H54 (cell line): ENCODE measurements around the gene SPEF1.

Experiments
- DNase-seq: peaks from one replicate; pipeline ENCODE4 v3.0.0; 2011; ENCODE audit warnings: low spot score, mixed read lengths; ENCODE audit not compliant: insufficient read length
- FAIRE-seq: peaks from 3 replicates; lab custom pipeline; 2011; peaks lifted over from hg19 to GRCh38; lab: Jason Lieb, UNC
- POLR2A ChIP-seq: IDR thresholded peaks from 2 replicates; pipeline ENCODE4 v1.6.1; 2011; ENCODE audit warnings: low read depth, mild to moderate bottlenecking, low read length

Gene SPEF1

GRCh38 chr20:3775457-3776108 lies 5.7 kb downstream of the SPEF1 start:
- no peak for TF ChIP-seq POLR2A
- FAIRE-seq (no peak), DNase-seq (no peak)

- DNase-seq (no peak), FAIRE-seq (no peak)
- no peak for TF ChIP-seq POLR2A
Observed at GRCh38 chr20:3771552-3772058, 9.6 kb downstream of the SPEF1 start.

DNA sequence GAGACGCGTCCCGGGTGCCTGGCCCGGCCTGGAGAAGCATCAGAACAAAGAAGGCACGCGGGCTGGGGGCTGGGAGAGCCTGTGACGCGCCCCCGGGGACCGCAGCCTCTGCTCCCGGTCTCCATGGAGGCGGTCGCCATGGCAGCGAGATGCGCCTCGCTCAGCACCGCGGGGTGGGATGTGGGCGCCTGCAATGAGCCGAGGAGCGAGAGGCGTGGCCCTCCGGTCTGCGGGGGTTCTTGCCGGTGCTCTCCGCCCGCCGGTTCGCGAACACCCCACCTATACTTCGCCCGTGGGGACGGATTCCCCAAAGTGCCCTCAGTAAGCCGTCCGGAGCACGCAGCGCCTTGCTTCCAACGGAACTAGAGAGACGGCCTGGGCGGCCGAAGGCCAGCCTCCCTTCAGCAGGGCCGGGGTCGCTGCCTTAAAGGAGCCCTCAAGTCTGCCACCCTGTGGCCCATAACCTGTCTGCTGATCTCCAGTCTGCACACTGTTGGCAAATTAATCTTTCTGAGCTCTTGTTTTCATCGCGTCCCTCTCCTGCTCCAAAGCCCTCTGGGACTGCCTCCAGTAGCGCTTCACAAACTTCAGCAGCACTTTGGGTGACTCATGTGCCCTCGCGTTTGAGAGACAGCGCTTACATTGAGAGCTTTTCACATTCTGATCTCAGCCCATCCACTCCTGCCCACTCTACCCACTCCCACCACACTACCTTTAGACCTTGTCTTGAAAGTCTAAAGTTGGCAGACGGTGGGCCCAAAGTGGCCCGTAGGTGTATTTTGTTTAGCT lies 12.7 kb downstream of the SPEF1 start:
- DNase-seq (peak; percentile 82), FAIRE-seq (no peak)
- peak; percentile 13; the same call in 1 of the 2 replicates for TF ChIP-seq POLR2A

DNA sequence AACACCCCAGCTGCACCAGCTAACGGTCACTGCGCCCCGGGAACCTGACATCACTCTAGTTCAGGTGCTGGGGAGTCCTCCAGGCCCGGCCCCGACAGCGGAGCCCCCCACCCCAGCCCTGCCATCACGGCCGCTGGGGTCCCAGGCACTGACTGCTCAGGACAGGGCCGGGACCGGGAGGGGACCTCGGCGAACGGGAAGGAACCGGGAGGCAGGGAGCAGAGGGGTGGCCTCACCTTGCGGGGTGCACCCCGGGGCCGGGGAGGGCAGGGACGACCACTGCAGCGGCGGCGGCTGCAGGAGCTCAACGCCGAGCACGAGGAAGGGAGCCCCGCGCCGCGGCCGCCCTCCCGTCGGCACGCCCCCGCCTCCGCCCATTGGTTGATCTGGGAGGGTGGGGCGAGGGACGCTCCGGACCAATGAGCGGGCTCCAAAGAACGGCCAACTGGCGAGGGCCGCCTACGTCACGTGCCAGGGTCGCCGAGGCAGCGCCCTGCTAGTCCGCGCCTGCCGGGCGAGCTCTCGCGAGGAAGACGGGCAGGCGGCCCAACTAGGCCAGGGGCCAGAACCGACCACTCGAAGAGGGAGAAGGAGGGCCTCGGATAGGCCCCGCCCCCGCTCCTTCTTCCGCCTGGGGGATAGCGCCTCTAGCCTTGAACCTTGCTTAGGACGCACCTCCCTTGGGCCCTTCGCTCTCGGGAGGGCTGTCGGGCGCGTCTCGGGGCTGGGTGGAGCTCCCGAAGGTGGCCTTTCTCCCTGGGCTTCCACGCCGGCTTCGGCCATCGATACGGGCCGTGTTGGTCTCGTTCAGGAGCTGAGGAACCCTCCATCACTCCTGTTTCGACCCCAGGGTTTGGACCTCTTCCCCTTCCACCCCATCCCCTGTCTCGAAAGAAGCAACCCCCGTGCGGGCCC lies 13.6 kb downstream of the SPEF1 start, which contains the start of gene ADISSP:
ADISSP (minus strand) TSS at position 327 of the 915 bp plus-strand sequence. CDS start 7,653 bp downstream, outside the sequence.
- FAIRE-seq = peak; percentile 36
- DNase-seq = peak; percentile 99
- peak; percentile 82 for TF ChIP-seq POLR2A

- DNase-seq = no peak
Observed at GRCh38 chr20:3767110-3767426, 14.2 kb downstream of the SPEF1 start.

GRCh38 chr20:3766422-3767109 lies 14.7 kb downstream of the SPEF1 start:
- no peak for TF ChIP-seq POLR2A
- FAIRE-seq = no peak
- DNase-seq = no peak

More at GRCh38 chr20:3767110-3767426, 14.2 kb downstream of the SPEF1 start:
- no peak for TF ChIP-seq POLR2A
- FAIRE-seq = no peak

DNA sequence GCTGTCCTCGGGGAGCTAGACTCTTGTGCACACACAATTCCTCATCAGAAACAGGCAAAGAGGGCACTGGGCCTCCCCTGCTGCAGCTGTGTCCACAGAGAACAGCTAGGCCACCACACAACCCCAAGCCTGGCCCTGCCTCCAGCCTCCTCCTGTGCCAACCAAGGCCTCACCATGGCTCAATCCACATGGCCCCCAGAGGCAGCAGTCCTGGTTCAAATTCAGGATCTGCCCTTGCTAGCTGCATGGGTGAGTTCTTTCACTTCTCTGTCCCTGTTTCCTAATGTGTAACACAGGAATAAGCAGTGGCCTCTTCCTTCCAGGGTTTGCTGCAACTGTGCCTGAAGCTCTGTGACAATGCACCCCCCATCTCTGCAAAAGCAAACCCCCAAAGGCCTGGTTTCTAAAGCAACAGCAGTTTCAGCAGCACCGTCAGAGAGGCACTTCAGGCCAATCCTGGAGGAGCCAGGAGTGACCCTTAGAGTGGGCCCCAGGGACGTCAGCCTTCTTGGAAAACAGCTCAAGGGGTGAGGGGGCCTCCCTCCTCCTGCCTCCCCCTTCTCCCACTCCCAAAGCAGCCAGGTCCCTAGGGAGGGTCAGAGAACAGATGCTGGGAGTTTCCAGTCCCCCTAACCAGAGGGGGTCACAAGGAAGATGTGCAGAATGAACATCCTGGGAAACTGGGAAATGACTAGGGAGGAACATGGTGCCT lies 15.9 kb downstream of the SPEF1 start:
- DNase-seq (no peak), FAIRE-seq (no peak)
- TF ChIP-seq POLR2A = no peak

DNA sequence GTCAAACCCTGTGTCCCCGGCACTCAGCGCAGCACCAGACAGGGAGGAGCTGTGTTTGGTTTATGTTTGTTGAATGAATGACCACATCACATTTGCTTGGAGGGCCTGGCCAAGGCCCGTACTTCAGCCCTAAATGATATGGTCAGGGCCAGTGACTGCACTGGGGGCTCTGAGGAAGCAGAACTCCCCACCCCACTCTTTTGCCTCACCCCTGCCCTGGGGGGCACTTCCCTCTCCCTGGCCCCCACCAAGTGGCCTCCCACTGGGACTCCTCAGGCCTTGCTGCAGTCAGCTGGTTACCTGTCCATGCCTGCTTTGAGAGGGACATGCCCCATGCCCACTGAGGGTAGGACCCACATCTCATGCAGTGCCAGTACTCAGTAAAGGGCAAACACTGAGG lies 16.6 kb downstream of the SPEF1 start:
- DNase-seq (no peak), FAIRE-seq (no peak)
- no peak for TF ChIP-seq POLR2A

- TF ChIP-seq POLR2A = no peak
- FAIRE-seq (no peak), DNase-seq (no peak)
Observed at GRCh38 chr20:3763671-3764601, 17.3 kb downstream of the SPEF1 start.

DNA sequence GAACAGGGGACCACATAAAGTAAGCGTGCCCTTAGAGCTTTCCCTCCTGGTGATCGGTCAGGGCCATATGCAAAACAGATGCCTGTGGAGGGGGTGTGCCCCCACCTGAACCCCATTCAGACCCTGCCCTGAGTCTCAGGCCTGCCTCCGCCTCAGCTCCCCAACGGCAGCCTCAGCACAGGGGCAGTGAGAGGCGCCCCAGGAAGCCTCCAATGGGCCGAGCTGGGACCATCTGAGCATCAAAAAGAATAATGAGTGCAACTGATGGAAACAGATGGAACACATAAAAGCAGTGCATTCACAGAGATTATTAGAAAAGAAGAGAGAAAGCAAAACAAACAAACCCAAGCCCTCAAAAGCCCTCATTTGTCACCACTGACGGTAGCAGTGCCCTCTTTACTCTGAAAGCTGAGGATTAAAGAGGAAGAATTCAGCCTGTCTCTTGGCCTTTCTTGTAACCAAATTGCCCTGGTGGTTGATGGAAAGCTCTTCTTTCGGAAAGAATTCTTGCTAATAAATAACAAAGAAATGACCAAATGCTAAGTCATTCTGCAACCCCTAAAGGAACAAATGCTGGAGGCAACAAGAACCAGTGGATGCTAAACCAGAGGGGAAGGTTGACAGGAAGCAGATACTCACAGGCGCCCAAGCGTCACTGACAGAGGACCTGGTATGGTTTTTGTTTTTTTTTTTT lies 20.4 kb downstream of the SPEF1 start:
- TF ChIP-seq POLR2A = no peak
- FAIRE-seq (no peak), DNase-seq (no peak)

- FAIRE-seq = no peak
- DNase-seq = no peak
- TF ChIP-seq POLR2A = no peak
Observed at GRCh38 chr20:3759884-3760283, 21.4 kb downstream of the SPEF1 start.
